PC-3 (cell line): Measurements from ENCODE around the gene LRRC74A. TPM values are rescaled to one million over a fixed set of nuclear protein-coding genes. Genes with fewer than 3 reads are reported as not detected.

ENCODE experiments used
- ATAC-seq: fragments of 200-7000 bp; cut with Tn5 transposase; 2 replicates; pipeline ENCODE4 v1.9.1; 2020; ENCODE audit warnings: mild to moderate bottlenecking, moderate library complexity
- BruUV-seq: library from RNA; stranded (reverse); fragments of 400-500 nt; replicated peaks from 2 replicates; lab custom pipeline; 2021; lab: Mats Ljungman, UMichigan
- CTCF ChIA-PET: fragments of 300-600 bp; sonication (Branson Sonifier 250); formaldehyde crosslinking; loops from one replicate; lab custom pipeline; 2022; ENCODE audit warnings: antibody characterized with exemption; lab: Charles Lee
- POLR2A ChIA-PET: fragments of 300-600 bp; sonication (Branson Sonifier 250); formaldehyde crosslinking; loops from one replicate; lab custom pipeline; 2022; ENCODE audit warnings: antibody characterized with exemption; ENCODE audit not compliant: unreplicated experiment; lab: Charles Lee
- DNase-seq: peaks from one replicate; pipeline ENCODE4 v3.0.0-alpha.2; 2015
- H2AFZ ChIP-seq: fragments of 300-600 bp; sonication (generic); 2 replicates; pipeline ENCODE4 v1.6.0; 2016; ENCODE audit warnings: antibody characterized with exemption, low read length
- H3F3A ChIP-seq: fragments of 300-600 bp; sonication (generic); one replicate; pipeline ENCODE4 v1.6.0; 2017; ENCODE audit warnings: antibody characterized with exemption, low read length, control low read depth, mild to moderate bottlenecking; ENCODE audit not compliant: unreplicated experiment
- H3K27ac ChIP-seq: fragments of 300-600 bp; sonication (generic); 2 replicates; pipeline ENCODE4 v1.5.1; 2016; ENCODE audit warnings: mild to moderate bottlenecking, low read length
- H3K27me3 ChIP-seq: fragments of 300-600 bp; sonication (generic); 2 replicates; pipeline ENCODE4 v1.6.1; 2016; ENCODE audit warnings: low read length, mixed read lengths
- H3K36me3 ChIP-seq: fragments of 300-600 bp; sonication (generic); 2 replicates; pipeline ENCODE4 v1.6.1; 2016; ENCODE audit warnings: low read depth, mixed run types, low read length, mixed read lengths
- H3K4me1 ChIP-seq: fragments of 300-600 bp; sonication (generic); 2 replicates; pipeline ENCODE4 v1.5.1; 2016; ENCODE audit warnings: low read length; ENCODE audit not compliant: insufficient read depth
- H3K4me2 ChIP-seq: fragments of 300-600 bp; sonication (generic); 2 replicates; pipeline ENCODE4 v1.6.0; 2016; ENCODE audit warnings: low read length
- H3K4me3 ChIP-seq: fragments of 300-600 bp; sonication (generic); 2 replicates; pipeline ENCODE4 v1.5.1; 2016; ENCODE audit warnings: mild to moderate bottlenecking, low read length, mixed read lengths
- H3K79me2 ChIP-seq: fragments of 300-600 bp; sonication (generic); 2 replicates; pipeline ENCODE4 v1.6.1; 2017; ENCODE audit warnings: low read length, mixed read lengths
- H3K9ac ChIP-seq: fragments of 300-600 bp; sonication (generic); 2 replicates; pipeline ENCODE4 v1.6.0; 2016; ENCODE audit warnings: mild to moderate bottlenecking, low read length
- H3K9me2 ChIP-seq: fragments of 300-600 bp; sonication (generic); replicated peaks from 2 replicates; pipeline ENCODE4 v1.6.1; 2016; ENCODE audit warnings: mixed run types, low read length, mixed read lengths
- H3K9me3 ChIP-seq: fragments of 300-600 bp; sonication (generic); 2 replicates; pipeline ENCODE4 v1.6.1; 2016; ENCODE audit warnings: low read length, mixed read lengths
- H4K20me1 ChIP-seq: fragments of 300-600 bp; sonication (generic); 2 replicates; pipeline ENCODE4 v1.6.1; 2016; ENCODE audit warnings: low read length, mixed read lengths
- CTCF ChIP-seq: fragments of 300-600 bp; sonication (generic); conservative IDR thresholded peaks from 2 replicates; pipeline ENCODE4 v1.5.1; 2017; ENCODE audit warnings: antibody characterized with exemption, low read depth, mild to moderate bottlenecking, low read length
- EZH2 ChIP-seq: fragments of 300-600 bp; sonication (generic); IDR thresholded peaks from one replicate; pipeline ENCODE4 v1.6.1; 2017; ENCODE audit warnings: antibody characterized with exemption, mild to moderate bottlenecking, low read length; ENCODE audit not compliant: unreplicated experiment
- EZH2phosphoT487 ChIP-seq: fragments of 300-600 bp; sonication (generic); IDR thresholded peaks from 2 replicates; pipeline ENCODE4 v1.6.1; 2018; ENCODE audit warnings: mild to moderate bottlenecking, antibody characterized with exemption, low read length, borderline replicate concordance
- intact Hi-C: fragments of 100-400 bp; cut with micrococcal nuclease; formaldehyde crosslinking; loops from 2 replicates; pipeline ENCODE4 v1.9.0; 2023
- total RNA-seq: library from RNA; depleted of rRNA; stranded (reverse); fragments of >200 nt; gene quantifications from 2 replicates; pipeline ENCODE4 v1.2.3, GENCODE V29; 2014

Gene LRRC74A
- total RNA-seq, 1 experiment from 2014 or later: not detected

- H3K27ac ChIP-seq: no peak overlapping the region
- ChIA-PET POLR2A (no interaction called here), CTCF (no interaction called here)
- no peaks in the 10 kb centered on the region for H3K79me2 ChIP-seq
- no peak overlapping the region for H3K4me3 ChIP-seq
- H3K36me3 ChIP-seq: no peaks in the 10 kb centered on the region
- H4K20me1 ChIP-seq: no peaks in the 10 kb centered on the region
- DNase-seq (no peak), ATAC-seq (no peak)
- TF ChIP-seq EZH2phosphoT487 (no peak), EZH2 (no peak), CTCF (no peak)
- H3K4me2 ChIP-seq: no peak overlapping the region
- intact Hi-C loops: no loop called here
- no peak overlapping the region for H3K9ac ChIP-seq
- H3K27me3 ChIP-seq: peaks cover 48% of the 10 kb centered on the region
- H3F3A ChIP-seq: no peaks in the 10 kb centered on the region
- no peaks in the 10 kb centered on the region for H3K9me3 ChIP-seq
- no peak overlapping the region for H2AFZ ChIP-seq
- no TSS peak for BruUV-seq
- H3K9me2 ChIP-seq: no peaks in the 10 kb centered on the region
- H3K4me1 ChIP-seq: no peaks in the 10 kb centered on the region
These were observed 35.5 kb downstream of the LRRC74A start for GRCh38 chr14:76861574-76862255.

GRCh38 chr14:76862546-76863282, 36.5 kb downstream of the LRRC74A start:
- Histone ChIP-seq H3K27me3 (peaks cover 48% of the 10 kb centered on the region), H3F3A (no peaks in the 10 kb centered on the region), H3K4me1 (no peaks in the 10 kb centered on the region), H3K79me2 (no peaks in the 10 kb centered on the region), H2AFZ (no peak overlapping the region), H3K4me3 (no peak overlapping the region), H3K9me2 (no peaks in the 10 kb centered on the region), H3K9ac (no peak overlapping the region), H3K9me3 (no peaks in the 10 kb centered on the region), H3K36me3 (no peaks in the 10 kb centered on the region), H3K4me2 (no peak overlapping the region), H3K27ac (no peak overlapping the region), H4K20me1 (no peaks in the 10 kb centered on the region)
- intact Hi-C loops: no loop called here
- no TSS peak for BruUV-seq
- POLR2A ChIA-PET: no interaction called here
- no peak for DNase-seq
- TF ChIP-seq CTCF (no peak), EZH2 (no peak), EZH2phosphoT487 (no peak)
- ATAC-seq: no peak
- CTCF ChIA-PET: no interaction called here
